Measurements from ENCODE around the gene GRK5. TPM values are rescaled to one million over a fixed set of nuclear protein-coding genes. Genes with fewer than 3 reads are reported as not detected.

The GRK5 gene
- total RNA-seq, 1 donor from 2014 or later: 47.6 TPM

DNA sequence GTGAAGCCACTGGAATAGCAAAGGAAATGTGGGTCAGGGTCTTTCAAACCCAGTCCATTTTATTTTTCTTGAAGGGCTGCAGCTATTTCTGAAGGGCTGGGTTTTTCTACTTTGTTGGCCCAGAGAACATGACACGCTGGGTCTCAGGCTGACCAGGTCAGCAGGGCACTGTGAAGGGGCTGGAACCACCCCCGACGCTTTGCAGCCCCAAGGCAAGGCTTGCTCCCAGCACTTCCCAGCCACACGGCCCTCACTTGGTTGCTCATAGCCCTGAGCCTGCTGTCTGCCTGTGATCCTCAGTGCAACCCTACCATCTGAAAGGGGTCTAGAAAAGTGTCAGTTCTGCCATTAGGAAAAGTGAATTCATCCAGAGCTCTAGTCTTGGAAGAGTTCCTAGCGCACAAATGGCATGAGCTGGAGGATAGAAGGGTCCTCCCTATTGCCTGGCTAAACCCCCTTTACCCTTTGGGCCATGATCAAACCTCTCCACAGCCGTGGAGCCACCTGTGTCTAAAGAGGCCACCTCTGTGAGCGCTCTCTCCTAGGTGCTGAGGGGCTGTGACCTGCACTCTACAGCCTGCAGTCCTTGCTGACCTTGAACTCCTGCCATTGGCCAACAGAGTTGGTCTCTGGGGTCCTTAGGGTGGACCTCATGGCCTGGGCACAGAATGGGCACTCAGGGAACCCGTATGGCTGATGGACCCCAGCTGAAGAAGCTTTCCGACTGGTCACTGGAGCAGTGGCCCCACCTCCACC lies 203.2 kb downstream of the GRK5 start:
- intact Hi-C loops (cut with DNase I): no loop called here
- DNase-seq: peak; percentile 42
- no peak for ATAC-seq (ENCODE audit: poor library complexity)

DNA sequence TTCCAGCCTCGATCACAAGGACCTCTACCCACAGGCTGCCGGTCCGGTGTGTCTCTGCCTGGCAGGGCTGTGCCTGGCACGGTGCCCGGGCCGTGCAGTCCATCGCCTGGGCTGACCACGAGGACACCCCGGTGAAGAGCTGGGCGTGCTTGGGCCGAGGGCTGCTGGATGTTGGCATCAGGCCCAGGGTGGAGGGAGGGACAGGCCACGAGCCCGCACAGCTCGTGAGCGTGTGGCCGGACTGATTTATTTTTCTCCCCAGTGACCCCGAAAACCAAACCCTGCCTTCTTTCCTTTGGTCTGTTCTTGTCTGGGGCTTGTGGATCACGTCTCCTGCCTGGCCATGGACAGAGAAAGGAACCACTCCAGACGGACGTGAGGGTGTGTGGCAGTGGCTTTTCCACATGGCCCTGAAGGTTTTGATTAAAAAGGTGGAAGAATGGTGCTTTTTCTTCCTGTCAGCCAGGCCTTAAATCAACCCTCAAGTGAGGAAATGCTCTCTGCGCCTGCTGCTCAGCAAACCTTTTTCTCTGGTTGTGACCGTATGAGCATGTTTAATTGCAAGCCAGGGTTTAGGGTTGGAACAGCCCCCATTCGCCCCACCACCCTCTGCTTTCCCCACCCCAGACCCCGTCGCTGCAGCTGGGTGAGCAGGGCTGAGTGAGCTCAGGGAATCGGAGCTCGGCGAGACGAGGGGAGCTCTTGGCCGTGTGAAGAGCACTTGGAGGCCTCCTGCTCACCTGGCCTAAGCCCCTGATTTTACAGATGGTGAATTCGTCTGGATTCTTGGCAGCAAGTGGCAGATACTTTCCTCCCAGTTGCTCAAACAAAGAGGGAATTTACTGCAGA lies 205.1 kb downstream of the GRK5 start:
- ATAC-seq (ENCODE audit: poor library complexity) (peak; percentile 49), DNase-seq (peak; percentile 87)
- intact Hi-C loops (cut with DNase I): no loop called here

DNA sequence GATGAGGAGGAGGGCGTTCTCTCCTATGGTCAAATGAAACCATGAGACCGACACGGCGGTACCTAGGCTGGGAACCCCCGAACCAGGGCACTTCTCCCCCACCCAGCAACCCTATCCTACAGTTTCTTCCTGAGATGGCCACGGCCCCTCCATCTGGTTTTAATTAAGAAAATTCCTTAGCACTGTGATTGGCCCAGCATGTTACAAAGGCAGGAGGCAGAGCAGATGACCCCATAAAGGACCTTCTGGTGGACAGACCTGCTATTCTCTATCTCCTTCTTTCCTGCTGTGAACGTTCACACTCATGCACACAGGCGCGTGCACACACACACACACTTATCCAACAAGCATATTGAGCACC lies 205.7 kb downstream of the GRK5 start:
- DNase-seq (no peak), ATAC-seq (ENCODE audit: poor library complexity) (no peak)
- intact Hi-C loops (cut with DNase I): no loop called here

DNA sequence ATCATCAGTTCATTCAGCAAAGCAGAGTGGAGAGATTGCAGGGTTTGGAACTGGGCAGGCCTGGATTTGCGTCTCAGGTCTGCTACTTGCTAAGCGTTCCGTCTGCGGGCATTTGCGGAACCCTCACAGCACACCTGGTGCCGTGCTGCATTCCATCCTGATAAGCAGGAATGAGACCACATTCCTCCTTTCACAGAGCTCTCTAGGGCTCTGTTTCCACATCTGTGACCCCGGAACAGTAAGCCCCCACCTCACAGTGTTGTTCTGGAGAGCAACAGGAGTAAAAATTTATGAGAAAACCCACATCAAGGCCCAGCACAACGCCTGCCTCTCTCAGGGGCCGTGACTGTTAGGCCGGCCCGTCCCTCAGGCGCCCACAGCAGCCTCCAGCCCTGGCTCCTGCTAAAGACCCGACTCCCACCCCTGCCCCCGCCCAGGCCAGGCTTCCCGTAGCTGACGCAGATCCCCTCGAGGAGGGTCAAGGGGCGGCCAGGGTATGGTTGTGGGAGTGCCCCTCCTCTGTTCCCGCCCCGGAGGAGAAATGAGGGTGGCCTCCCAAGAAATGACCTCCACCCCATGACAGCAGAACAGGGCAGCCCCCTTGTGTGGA lies 206.2 kb downstream of the GRK5 start:
- DNase-seq (peak; percentile 75), ATAC-seq (ENCODE audit: poor library complexity) (peak; percentile 16)
- intact Hi-C loops (cut with DNase I): no loop called here

DNA sequence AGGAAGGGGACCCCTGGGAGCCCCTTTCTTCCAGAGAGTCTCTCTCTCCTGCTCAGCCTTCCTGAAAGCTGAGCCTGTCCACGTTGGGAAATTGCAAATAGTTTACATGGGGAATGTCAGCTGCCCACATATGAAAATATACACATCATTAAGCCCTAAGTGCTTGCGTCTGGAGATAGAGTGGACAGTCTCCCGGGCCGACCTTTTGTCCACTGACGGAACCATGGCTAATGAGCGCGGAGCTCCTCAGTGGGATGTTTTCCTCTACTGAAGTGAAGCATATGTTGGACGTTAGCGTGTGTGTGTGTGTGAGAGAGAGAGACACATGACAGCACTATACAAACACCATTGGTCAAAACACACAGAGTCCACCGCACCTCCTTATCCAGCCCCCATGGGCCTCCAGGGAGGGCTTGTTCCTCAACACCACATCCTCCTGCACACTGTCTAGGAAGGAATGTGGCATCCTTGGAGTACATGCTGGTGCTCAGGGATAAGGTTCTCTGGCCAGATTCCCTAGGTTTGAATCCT lies 206.8 kb downstream of the GRK5 start:
- DNase-seq (peak; percentile 46), ATAC-seq (ENCODE audit: poor library complexity) (peak; percentile 2)
- intact Hi-C loops (cut with DNase I): no loop called here

DNA sequence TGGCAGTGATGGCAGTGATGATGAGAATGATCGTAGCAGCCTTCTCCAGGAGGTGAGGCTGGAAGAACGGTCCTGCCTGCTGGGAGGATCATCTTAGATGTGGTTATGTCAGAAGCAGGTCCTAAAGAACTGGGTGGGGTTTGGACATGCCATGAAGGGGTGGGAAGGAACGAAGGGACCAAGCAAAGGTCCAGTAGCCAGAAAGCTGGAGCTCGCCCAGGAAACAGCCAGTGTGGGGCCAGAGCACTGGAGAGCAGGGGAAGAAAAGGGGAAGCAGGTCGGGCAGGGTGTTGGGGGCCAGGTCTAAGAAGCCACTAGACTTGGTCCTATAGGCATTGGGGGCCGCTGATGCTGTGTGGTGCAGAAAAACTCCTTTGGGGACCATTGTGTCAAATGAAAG lies 207.8 kb downstream of the GRK5 start:
- no peak for ATAC-seq (ENCODE audit: poor library complexity)
- DNase-seq: peak; percentile 55
- intact Hi-C loops (cut with DNase I): loop anchor here (5.0 kb wide), 1 partner anchor 208 kb away; the partner anchor contains the start of gene GRK5

DNA sequence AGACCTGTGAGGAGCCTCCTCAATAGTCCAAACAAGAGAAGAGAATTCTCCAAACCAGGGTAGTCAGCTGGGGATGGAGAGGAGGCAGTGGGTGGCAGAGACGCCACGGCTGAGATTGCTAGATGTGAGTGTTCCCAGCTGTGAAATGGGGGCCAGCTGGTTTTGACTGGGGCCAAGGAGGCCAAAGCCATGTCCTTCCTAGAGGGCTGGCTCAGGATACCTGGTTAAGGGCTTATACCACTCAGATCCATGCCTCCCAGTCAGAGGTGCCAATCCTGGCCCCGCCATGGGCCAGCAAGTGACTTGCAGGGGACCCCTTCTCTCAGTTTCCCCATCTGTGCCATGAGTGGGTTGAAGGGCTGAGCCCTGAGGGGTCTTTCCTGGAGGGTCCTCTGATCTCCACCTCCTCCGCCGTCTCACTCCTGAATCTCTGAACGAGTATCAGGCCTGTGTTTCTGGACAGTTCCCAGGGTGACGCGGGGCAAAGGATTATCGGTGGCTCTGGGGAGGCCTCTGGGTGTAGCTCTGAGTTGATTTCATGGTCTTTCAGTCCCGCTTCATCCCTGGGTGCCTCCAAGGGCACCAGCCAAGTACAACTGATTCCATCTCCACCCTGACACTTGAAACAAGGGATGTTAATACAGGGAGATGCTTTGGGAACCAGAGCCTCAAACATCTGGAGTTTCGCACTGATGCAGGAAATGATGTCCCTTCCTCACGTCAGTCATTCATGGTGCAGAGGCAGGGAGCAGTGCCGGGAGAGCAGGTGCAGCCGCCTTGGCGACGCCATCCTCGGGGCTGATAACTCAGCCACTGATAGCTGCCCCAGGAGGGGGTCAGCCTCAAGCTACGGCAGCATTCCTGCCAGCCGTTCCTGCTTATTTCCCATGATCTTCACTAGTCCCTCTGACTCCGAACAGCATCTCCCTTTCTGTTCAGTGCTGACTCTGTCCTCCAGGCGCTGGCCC lies 208.4 kb downstream of the GRK5 start:
- ATAC-seq (ENCODE audit: poor library complexity): peak; percentile 23
- intact Hi-C loops (cut with DNase I): loop anchor here (5.0 kb wide), 1 partner anchor 209 kb away; the partner anchor contains the start of gene GRK5
- DNase-seq: peak; percentile 52

DNA sequence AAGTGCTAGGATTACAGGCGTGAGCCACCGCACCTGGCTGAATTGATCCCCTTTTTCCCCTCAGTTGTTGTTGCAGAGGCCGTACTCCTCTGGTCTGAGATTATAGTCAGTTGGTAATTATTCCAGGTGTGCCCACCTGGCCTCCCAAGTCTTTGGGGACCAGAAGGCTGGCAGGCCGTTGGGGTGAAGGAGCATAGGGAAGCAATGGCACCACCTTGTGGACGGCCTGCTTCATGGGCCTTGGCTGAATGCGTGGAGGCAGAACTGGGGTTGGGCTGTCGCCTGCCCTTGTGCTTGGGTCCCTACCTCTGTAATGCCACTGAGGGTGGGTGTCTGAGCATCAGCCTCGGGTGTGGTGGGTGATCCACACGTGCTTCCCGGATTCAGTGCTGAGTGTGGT lies 209.5 kb downstream of the GRK5 start:
- DNase-seq (peak; percentile 86), ATAC-seq (ENCODE audit: poor library complexity) (peak; percentile 49)
- intact Hi-C loops (cut with DNase I): loop anchor here (5.0 kb wide), 1 partner anchor 210 kb away; the partner anchor contains the start of gene GRK5

DNA sequence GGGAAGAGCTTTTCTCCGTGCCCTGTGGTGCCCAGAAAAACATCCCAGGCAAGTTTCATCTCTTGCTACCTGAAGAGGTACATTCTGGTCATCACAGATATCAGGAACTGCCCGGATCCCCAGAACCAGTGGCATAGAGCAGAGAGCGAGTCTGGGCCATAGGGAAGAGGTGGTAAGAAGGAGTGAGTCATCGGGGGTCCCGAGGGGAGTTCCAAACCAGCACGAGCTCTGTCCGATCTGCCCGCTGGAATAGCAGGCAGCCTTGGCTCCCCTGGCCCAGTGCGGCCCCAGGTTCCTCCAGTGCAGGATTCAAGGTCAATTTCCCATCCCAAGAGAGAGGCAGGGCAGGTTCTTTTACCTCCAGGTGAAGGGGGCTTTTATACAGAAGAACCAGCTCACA lies 210.5 kb downstream of the GRK5 start:
- peak; percentile 27 for DNase-seq
- ATAC-seq (ENCODE audit: poor library complexity): no peak
- intact Hi-C loops (cut with DNase I): loop anchor here (5.0 kb wide), 1 partner anchor 211 kb away; the partner anchor contains the start of gene GRK5

DNA sequence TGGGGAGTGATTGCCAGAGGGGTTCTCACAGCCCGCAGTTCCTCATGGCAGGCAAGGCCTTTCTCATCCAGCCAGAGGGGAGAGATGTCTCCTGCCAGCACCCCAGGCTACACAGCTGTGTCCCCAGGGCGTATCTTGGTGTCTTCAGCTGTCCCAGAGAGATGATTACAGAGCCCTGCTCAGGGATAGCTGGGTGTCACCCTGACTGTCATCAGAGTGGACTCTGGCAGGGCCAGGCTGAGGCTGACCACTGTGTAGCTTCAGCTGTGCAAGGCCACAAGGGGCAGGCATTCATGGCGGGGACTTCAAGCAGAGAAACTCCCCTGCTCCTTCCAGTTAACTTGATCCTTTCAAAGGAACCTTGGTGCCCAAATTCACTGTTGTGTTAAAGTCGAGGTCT lies 211.0 kb downstream of the GRK5 start:
- ATAC-seq (ENCODE audit: poor library complexity) (no peak), DNase-seq (peak; percentile 37)
- intact Hi-C loops (cut with DNase I): loop anchor here (5.0 kb wide), 1 partner anchor 211 kb away; the partner anchor contains the start of gene GRK5

DNA sequence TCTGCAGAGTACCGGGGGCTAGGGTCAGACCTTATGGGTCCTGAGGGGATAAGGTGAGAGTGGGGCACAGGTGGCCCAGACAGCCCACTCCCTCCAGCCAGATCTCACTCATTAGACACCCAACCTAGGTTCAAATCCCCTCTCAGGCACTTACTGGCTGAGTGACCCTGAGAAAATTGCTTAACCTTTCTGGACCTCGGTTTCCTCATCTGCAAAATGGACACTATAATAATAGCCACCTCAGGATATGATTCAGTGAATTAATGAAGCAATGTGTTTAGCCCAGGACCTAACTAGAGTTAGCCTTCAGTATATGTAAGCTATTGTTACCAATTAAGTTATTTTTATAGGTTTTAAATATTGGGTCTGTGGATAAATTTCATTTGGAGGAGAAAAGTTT lies 212.6 kb downstream of the GRK5 start:
- DNase-seq (no peak), ATAC-seq (ENCODE audit: poor library complexity) (no peak)
- intact Hi-C loops (cut with DNase I): loop anchor here (5.0 kb wide), 1 partner anchor 213 kb away; the partner anchor contains the start of gene GRK5

DNA sequence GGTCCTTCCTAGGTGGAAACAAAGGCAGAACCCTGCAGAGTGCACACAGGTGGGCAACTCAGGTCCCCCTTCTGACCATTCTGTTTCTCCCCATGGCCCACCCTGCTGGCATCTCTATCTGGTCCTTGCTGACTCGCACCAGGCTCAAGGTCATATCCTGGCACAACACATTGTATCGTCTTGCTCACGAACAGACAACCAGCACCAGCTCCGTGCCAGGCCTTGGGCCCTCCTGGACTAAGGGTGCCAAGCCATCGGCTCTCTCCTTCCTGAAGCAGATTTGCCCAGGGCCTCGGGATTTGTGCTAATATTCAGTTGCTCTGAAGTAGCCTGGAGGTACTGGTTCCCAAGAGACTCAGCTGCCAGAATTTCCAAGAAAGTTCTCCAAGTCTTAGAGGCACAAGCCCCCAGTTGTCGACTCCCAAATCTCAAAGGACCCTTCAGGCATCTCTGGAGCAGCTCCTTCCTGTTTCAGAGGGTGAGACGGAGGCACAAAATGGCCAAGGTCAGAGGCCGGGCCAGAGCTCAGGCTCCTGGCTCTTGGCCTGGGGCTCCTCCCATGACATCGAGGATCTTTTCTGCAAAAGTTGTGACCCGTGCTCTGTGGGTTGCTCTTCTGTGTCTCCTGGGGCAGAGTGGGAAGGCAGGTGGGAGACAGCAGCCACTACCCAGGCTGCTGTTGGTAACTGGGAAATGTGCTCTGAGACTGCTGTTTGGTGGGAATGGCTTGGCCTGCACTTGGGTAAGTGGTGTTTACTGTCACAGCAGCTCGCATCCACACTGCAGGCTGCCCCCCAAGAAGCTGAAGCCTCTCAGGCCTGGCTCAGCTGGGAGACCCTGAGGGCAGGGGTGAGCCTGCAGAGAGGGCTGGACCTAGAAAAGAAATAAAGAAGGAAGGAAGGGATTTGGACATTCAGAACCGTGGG lies 213.8 kb downstream of the GRK5 start:
- intact Hi-C loops (cut with DNase I): no loop called here
- peak; percentile 48 for DNase-seq
- ATAC-seq (ENCODE audit: poor library complexity): peak; percentile 6

DNA sequence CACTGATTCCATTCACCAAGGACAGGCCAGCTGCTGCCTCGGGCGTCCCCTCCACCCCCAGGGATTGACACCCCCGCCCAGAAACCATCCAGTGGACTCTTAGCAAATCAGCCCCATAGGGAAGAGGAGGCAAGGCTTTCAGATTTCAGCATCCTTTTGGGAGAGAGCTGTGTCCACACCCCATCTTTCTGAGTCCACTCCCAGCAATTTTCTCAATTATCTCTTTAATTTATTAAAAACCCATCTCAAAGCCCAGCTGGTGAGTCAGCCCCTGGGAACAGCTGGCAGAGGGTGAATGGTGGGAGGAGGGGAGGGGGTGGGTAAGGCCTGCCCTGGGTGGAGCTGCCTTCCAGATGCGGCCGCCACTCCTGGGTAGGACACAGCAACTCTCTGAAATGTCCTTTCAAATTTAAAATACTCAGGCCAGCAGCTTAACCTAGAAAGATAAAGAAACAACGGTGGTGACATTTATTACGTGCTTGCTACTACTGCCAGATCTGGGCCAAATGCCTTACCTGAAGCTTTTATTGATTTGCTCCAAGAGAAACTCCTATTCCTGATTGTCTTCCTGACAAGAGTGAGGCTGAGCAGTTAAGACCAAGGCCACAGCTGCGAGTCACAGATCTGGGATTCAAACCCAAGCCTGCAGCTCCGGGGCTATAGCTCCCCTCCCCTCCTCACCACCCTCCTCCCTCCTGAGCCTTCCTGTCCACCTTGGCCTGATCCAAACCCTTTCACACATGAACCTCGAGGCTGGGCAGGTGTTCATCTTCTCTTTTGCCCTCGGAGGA lies 214.7 kb downstream of the GRK5 start:
- ATAC-seq (ENCODE audit: poor library complexity) (peak; percentile 55), DNase-seq (peak; percentile 65)
- intact Hi-C loops (cut with DNase I): no loop called here

DNA sequence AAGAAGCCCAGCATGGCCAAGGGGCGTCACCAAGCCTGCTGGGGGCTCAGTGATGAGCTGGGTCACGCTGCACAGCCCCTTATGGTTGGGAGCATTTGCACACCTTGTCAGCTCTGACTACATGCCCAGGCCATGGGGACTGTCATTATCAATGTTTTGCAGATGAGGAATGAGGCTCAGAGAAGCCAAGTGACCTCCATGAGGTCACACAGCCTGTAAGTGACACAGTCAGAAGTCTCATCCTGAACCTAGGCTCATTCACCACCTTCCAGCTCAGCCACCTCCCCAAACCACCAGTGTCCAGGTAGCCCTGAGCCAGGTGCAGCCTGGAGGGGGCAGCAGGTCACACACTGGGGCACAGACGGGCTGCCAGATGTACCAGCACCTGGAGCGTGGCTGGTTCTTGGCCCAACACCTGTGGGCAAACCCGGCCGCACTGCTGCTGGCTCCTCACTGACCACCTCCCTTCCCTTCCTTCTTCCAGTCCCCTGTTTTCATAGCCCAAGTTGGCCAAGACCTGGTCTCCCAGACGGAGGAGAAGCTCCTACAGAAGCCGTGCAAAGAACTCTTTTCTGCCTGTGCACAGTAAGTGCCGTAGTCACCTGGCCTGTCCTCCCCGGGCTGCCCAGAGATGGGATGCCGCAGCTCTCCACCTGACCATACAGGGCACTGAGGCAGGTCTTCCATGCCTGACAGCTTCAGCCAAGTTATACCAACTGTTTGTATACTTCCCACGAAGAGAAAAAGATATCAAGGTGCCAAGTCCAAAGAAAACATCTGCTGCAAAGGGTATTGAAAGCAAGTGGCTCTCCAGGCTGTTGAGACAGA lies 215.5 kb downstream of the GRK5 start:
- intact Hi-C loops (cut with DNase I): no loop called here
- DNase-seq: peak; percentile 22
- no peak for ATAC-seq (ENCODE audit: poor library complexity)

DNA sequence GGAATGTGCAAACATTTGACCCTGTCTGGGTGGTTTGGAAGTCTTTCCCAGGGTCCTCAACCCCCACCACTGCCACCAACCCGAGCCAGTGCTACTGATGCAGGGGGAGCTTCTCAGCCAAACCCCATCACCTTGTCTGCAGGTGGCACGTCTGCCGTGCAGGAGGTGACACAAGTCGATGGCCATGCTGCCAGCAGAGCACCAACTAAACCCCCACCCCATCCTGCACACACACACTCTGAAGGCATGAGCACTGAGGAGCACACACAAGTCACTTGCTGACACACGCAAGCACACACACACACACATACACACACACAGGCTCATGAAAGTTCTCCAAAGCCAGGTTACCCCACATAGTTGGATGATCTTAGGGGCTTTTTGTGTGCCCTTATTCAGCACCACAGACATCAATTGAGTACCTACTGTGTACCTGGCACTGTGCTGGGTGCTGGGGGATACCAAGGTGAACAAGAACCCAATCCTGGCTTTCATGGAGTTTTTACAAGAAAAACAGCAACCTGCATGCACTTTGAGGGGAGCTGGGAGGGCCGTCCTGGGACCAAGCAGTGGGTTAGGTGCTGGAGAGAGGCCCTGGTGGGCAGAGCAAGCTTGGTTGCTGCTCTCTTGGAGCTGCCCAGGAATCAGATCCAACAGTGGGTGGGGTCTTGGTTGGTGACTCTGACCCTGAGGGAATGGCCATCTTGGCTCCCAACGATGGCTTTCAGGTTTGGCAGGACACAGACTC lies 216.3 kb downstream of the GRK5 start:
- ATAC-seq (ENCODE audit: poor library complexity): no peak
- intact Hi-C loops (cut with DNase I): no loop called here
- peak; percentile 26 for DNase-seq

Data from Right ventricle myocardium superior (tissue), 1 donor.